ENCODE data around the gene GATA5.

GRCh38 chr20:62448038-62448437 is 27.8 kb downstream of the GATA5 start:
- TF ChIP-seq, protein P1, sequence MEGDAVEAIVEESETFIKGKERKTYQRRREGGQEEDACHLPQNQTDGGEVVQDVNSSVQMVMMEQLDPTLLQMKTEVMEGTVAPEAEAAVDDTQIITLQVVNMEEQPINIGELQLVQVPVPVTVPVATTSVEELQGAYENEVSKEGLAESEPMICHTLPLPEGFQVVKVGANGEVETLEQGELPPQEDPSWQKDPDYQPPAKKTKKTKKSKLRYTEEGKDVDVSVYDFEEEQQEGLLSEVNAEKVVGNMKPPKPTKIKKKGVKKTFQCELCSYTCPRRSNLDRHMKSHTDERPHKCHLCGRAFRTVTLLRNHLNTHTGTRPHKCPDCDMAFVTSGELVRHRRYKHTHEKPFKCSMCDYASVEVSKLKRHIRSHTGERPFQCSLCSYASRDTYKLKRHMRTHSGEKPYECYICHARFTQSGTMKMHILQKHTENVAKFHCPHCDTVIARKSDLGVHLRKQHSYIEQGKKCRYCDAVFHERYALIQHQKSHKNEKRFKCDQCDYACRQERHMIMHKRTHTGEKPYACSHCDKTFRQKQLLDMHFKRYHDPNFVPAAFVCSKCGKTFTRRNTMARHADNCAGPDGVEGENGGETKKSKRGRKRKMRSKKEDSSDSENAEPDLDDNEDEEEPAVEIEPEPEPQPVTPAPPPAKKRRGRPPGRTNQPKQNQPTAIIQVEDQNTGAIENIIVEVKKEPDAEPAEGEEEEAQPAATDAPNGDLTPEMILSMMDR (IDR thresholded peaks at IDR 0.05), result no peak
- no peak for TF ChIP-seq POLR2A (IDR thresholded peaks at IDR 0.05)
- no peak for TF ChIP-seq EP300 (IDR thresholded peaks at IDR 0.05)

Data from stomach (tissue), 4 donors.